Fibroblast of skin of back (primary cell): ENCODE measurements around the gene RAB35. TPM values are rescaled to one million over a fixed set of nuclear protein-coding genes. Genes with fewer than 3 reads are reported as not detected.

Source experiments
- DNase-seq: peaks from one replicate; pipeline ENCODE4 v3.0.0-alpha.2; 2013
- polyA plus RNA-seq, 2 experiments: library from polyadenylated mRNA; unstranded; fragments of 120-200 nt; gene quantifications; one replicate each; pipeline ENCODE4 v1.2.1, GENCODE V29; 2013; ENCODE audit not compliant: insufficient read length in 2 of 2

The RAB35 gene
- 75.2 TPM for polyA plus RNA-seq (2013, experiment 1 of 2; ENCODE audit: insufficient read length)
- 40.8 TPM for polyA plus RNA-seq (2013, experiment 2 of 2; ENCODE audit: insufficient read length)

GRCh38 chr12:120116441-120116791 lies at the start of gene RAB35:
RAB35 (minus strand) TSS chr12:120116753; CDS start chr12:120116650, 103 bp downstream.
- no peak for DNase-seq

- DNase-seq: no peak
Observed at GRCh38 chr12:120164293-120164692, 47.7 kb upstream of the RAB35 start.

GRCh38 chr12:120162763-120163162 lies 46.2 kb upstream of the RAB35 start:
- DNase-seq: no peak

GRCh38 chr12:120161852-120162251 lies 45.3 kb upstream of the RAB35 start:
- DNase-seq: no peak

- DNase-seq: no peak
Observed at GRCh38 chr12:120159509-120160237, 43.1 kb upstream of the RAB35 start.

GRCh38 chr12:120158351-120158750 lies 41.8 kb upstream of the RAB35 start:
- DNase-seq: no peak

GRCh38 chr12:120157678-120158077 lies 41.1 kb upstream of the RAB35 start:
- DNase-seq: no peak

GRCh38 chr12:120156315-120157259 lies 40.0 kb upstream of the RAB35 start:
- DNase-seq: no peak

GRCh38 chr12:120155072-120155471 lies 38.5 kb upstream of the RAB35 start:
- DNase-seq: no peak

GRCh38 chr12:120150919-120151525 lies 34.5 kb upstream of the RAB35 start:
- DNase-seq: no peak

GRCh38 chr12:120148011-120148410 lies 31.5 kb upstream of the RAB35 start:
- DNase-seq: no peak

GRCh38 chr12:120145164-120145563 lies 28.6 kb upstream of the RAB35 start:
- no peak for DNase-seq

GRCh38 chr12:120144215-120144614 lies 27.7 kb upstream of the RAB35 start:
- DNase-seq: no peak

- DNase-seq: no peak
Observed at GRCh38 chr12:120142231-120142877, 25.8 kb upstream of the RAB35 start.

- no peak for DNase-seq
Observed at GRCh38 chr12:120141336-120141735, 24.8 kb upstream of the RAB35 start.

- DNase-seq: no peak
Observed at GRCh38 chr12:120140603-120141002, 24.1 kb upstream of the RAB35 start.

GRCh38 chr12:120139958-120140357 lies 23.4 kb upstream of the RAB35 start:
- DNase-seq: peak; percentile 4

GRCh38 chr12:120138366-120138765 lies 21.8 kb upstream of the RAB35 start:
- DNase-seq: no peak

- no peak for DNase-seq
Observed at GRCh38 chr12:120137833-120138232, 21.3 kb upstream of the RAB35 start.

GRCh38 chr12:120136093-120136770 lies 19.7 kb upstream of the RAB35 start:
- DNase-seq: no peak

GRCh38 chr12:120134307-120134980 lies 17.9 kb upstream of the RAB35 start:
- no peak for DNase-seq
